ENCODE measurements around the gene EFCAB12.

- TF ChIP-seq KDM4A (IDR thresholded peaks at IDR 0.05; ENCODE audit: low read depth, low read length, severe bottlenecking) (no peak), CTCF (IDR thresholded peaks at IDR 0.05; ENCODE audit: control extremely low read depth in 1 of 3, insufficient read depth in 1 of 3, low read depth in 1 of 3, low read length in 3 of 3) (no peak)
Observed at GRCh38 chr3:129358772-129359371, 69.6 kb downstream of the EFCAB12 start.

Data from H1 (cell line).